K562 (cell line): ENCODE measurements around the gene RARA. TPM values are rescaled to one million over a fixed set of nuclear protein-coding genes. Genes with fewer than 3 reads are reported as not detected.

ENCODE experiments used
- ATAC-seq: fragments of 200-7000 bp; cut with Tn5 transposase; 3 replicates; pipeline ENCODE4 v1.9.1; 2020; ENCODE audit warnings: moderate library complexity
- BruUV-seq: library from RNA; stranded (reverse); fragments of 400-500 nt; replicated peaks from 2 replicates; lab custom pipeline; 2021; lab: Mats Ljungman, UMichigan
- CTCF ChIA-PET: fragments of 300-600 bp; formaldehyde crosslinking; extraction: SDS; loops from one replicate; lab custom pipeline; 2021; ENCODE audit warnings: low intra/inter-chr PET ratio; lab: Yijun Ruan, JAX
- POLR2A ChIA-PET: fragments of 300-600, 350-650 bp; sonication (Branson Sonifier 250); formaldehyde crosslinking; extraction: SDS; loops from one replicate; lab custom pipeline; 2021; ENCODE audit warnings: antibody characterized with exemption, inconsistent platforms; lab: Yijun Ruan, JAX
- DNase-seq, 4 experiments: peaks; one replicate each; pipeline versions ENCODE4 v3.0.0 to v3.0.0-alpha.2; 2011 to 2018; ENCODE audit warnings: low spot score in 3 of 4, mixed read lengths in 3 of 4; ENCODE audit errors: extremely low read depth in 1 of 4
- FAIRE-seq: peaks from 2 replicates; lab custom pipeline; 2011; peaks lifted over from hg19 to GRCh38; lab: Jason Lieb, UNC
- H2AFZ ChIP-seq: 2 replicates; pipeline ENCODE4 v1.6.0; 2011; ENCODE audit warnings: low read depth, low read length, control low read depth, inconsistent platforms
- H3K27ac ChIP-seq: fragments of 200-600 bp; 3 replicates; pipeline ENCODE4 v1.8.0; 2011; ENCODE audit warnings: low read depth, mild to moderate bottlenecking, control low read depth, inconsistent platforms, low read length, moderate library complexity, mixed read lengths; ENCODE audit errors: extremely low read depth
- H3K27me3 ChIP-seq, 2 experiments: fragments of 300-600 bp in 1 of 2; 2 replicates in 1 of 2; 3 replicates in 1 of 2; pipeline versions ENCODE4 v1.6.0 to v1.8.0; 2011; ENCODE audit warnings: inconsistent platforms in 2 of 2, low read length in 2 of 2, mild to moderate bottlenecking in 1 of 2, mixed read lengths in 1 of 2, moderate library complexity in 1 of 2; ENCODE audit not compliant: control insufficient read depth in 2 of 2, insufficient read depth in 2 of 2
- H3K36me3 ChIP-seq: fragments of 300-600 bp; 3 replicates; pipeline ENCODE4 v1.8.0; 2011; ENCODE audit warnings: mild to moderate bottlenecking, low read length, inconsistent platforms; ENCODE audit not compliant: control insufficient read depth, insufficient read depth
- H3K4me1 ChIP-seq, 2 experiments: fragments of 200-600 bp in 1 of 2; replicated peaks in 1 of 2; 2 replicates in 1 of 2; 3 replicates in 1 of 2; pipeline versions ENCODE4 v1.5.1 to v1.8.0; 2011; ENCODE audit warnings: inconsistent platforms in 2 of 2, low read length in 2 of 2, mild to moderate bottlenecking in 1 of 2, mixed read lengths in 1 of 2, moderate library complexity in 1 of 2; ENCODE audit not compliant: control insufficient read depth in 2 of 2, insufficient read depth in 2 of 2
- H3K4me2 ChIP-seq: 2 replicates; pipeline ENCODE4 v1.6.1; 2011; ENCODE audit warnings: low read length, control low read depth, inconsistent platforms, mixed read lengths; ENCODE audit not compliant: insufficient read depth
- H3K4me3 ChIP-seq: fragments of 200-600 bp; sonication (generic), shearing (Covaris generic); 2 replicates; pipeline ENCODE4 v1.5.1; 2016; ENCODE audit warnings: control low read depth, inconsistent platforms
- H3K79me2 ChIP-seq: fragments of 200-600 bp; 3 replicates; pipeline ENCODE4 v1.8.0; 2011; ENCODE audit warnings: low read length, inconsistent platforms; ENCODE audit not compliant: control insufficient read depth, insufficient read depth
- H3K9ac ChIP-seq, 2 experiments: 2 replicates each; pipeline versions ENCODE4 v1.6.0 to v1.6.1; 2011; ENCODE audit warnings: low read depth in 2 of 2, low read length in 2 of 2, control low read depth in 1 of 2, inconsistent platforms in 1 of 2, mild to moderate bottlenecking in 1 of 2, mixed read lengths in 1 of 2; ENCODE audit not compliant: insufficient read depth in 1 of 2
- H3K9me1 ChIP-seq: one replicate; pipeline ENCODE4 v1.6.0; 2011; ENCODE audit warnings: inconsistent platforms, mild to moderate bottlenecking, low read length, moderate library complexity; ENCODE audit not compliant: control insufficient read depth, insufficient read depth
- H3K9me3 ChIP-seq: replicated peaks from 2 replicates; pipeline ENCODE4 v1.5.1; 2011; ENCODE audit warnings: low read depth, low read length, inconsistent platforms; ENCODE audit not compliant: control insufficient read depth, insufficient read depth
- H4K20me1 ChIP-seq: replicated peaks from 2 replicates; pipeline ENCODE4 v1.6.1; 2011; ENCODE audit warnings: low read length, inconsistent platforms, mixed read lengths; ENCODE audit not compliant: control insufficient read depth, insufficient read depth
- CHD2 ChIP-seq: IDR thresholded peaks from 2 replicates; pipeline ENCODE4 v1.6.1; 2011; ENCODE audit warnings: low read depth, low read length
- E2F3 ChIP-seq: fragments of 250-450 bp; sonication (Bioruptor Pico); IDR thresholded peaks from 2 replicates; pipeline ENCODE4 v1.4.0; 2020; ENCODE audit warnings: mild to moderate bottlenecking
- FOXJ3 ChIP-seq: sonication (generic); formaldehyde crosslinking; IDR thresholded peaks from 2 replicates; pipeline ENCODE4 v1.4.0; 2020; ENCODE audit warnings: mild to moderate bottlenecking, missing genetic modification reagents
- POU5F1 ChIP-seq: fragments of 150-350 bp; IDR thresholded peaks from 2 replicates; pipeline ENCODE4 v1.6.1; 2014; ENCODE audit warnings: borderline replicate concordance, low read length, low read depth, mild to moderate bottlenecking; ENCODE audit not compliant: partially characterized antibody
- PRPF4 ChIP-seq: fragments of 200-400 bp; formaldehyde crosslinking; IDR thresholded peaks from one replicate; pipeline ENCODE4 v1.6.1; 2017; ENCODE audit warnings: low read length, low read depth, mild to moderate bottlenecking; ENCODE audit not compliant: insufficient read depth, poor library complexity, severe bottlenecking
- WGBS: fragments of 100-300 bp; shearing (Covaris generic); methylation state at CpG from one replicate; pipeline ENCODE4 v1.1.6; 2016; ENCODE audit warnings: low coverage, mixed read lengths; ENCODE audit not compliant: insufficient coverage; ENCODE audit errors: missing lambda C conversion rate; 5-methylcytosine and 5-hydroxymethylcytosine counted together
- in situ Hi-C: fragments of 300-500 bp; cut with MboI; formaldehyde crosslinking; loops from 4 replicates; pipeline ENCODE4 v1.15.0; 2018; ENCODE audit warnings: inconsistent platforms, mixed read lengths
- intact Hi-C: fragments of 100-400 bp; cut with micrococcal nuclease; formaldehyde crosslinking; loops from 2 replicates; pipeline ENCODE4 v1.14.2; 2022
- polyA plus RNA-seq, 8 experiments: library from polyadenylated mRNA; depleted of rRNA in 4 of 8; stranded (reverse) in 5 of 8; unstranded in 3 of 8; fragments of >200 nt; fragmentation: Nextera tagmentation in 2 of 8; fragmentation: Illumina TruSeq in 1 of 8; extraction: Ambion mirVana in 2 of 8; extraction: Trizol in 1 of 8; gene quantifications; 2 replicates each; pipeline versions ENCODE4 v1.2.1 to v1.2.3, GENCODE V29; 2011 to 2014; ENCODE audit warnings: inconsistent platforms in 1 of 8, missing spikeins in 1 of 8
- total RNA-seq, 7 experiments: library from RNA; depleted of rRNA in 6 of 7; stranded (reverse); fragments of >200 nt in 6 of 7; fragmentation: Illumina TruSeq in 2 of 7; extraction: Trizol in 2 of 7; gene quantifications; 2 replicates each; pipeline versions ENCODE4 v1.2.1 to v1.2.3, GENCODE V29; 2011 to 2021; ENCODE audit warnings: low replicate concordance in 1 of 7
- TF ChIP-seq, protein P1 (sequence below): fragments of 200-800 bp; sonication (Bioruptor generic); IDR thresholded peaks from 2 replicates; pipeline ENCODE4 v1.6.1; 2017; ENCODE audit warnings: missing genetic modification characterization, missing compliant biosample characterization

The RARA gene
- total and polyA plus RNA-seq, 9 of the 15 experiments (the other 6 are each of a cell fraction or from before 2014, with no cell fraction given) = 0.10 to 28.0 (median 7.9) TPM

DNA sequence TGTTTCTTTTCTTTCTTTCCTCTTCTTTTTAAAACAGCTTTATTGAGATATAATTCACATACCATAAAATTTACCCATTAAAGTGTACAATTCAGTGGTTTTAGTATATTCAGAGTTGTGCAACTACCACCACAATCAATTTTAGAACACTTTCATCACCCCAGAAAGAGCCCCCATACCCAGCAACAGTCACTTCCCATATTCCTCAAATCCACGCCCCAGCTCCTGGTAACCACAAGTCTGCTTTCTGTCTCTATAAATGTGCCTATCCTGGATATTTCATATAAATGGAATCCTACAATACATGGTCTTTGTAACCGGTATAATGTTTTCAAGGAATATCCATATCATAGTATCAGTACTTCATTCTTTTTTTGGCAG is 19.4 kb downstream of the RARA start:
- Histone ChIP-seq H3K4me3 (no peak overlapping the region), H3K79me2 (peaks cover 59% of the 10 kb centered on the region), H3K36me3 (peaks cover 24% of the 10 kb centered on the region; the same call in 1 of the 3 replicates), H3K9me1 (no peaks in the 10 kb centered on the region), H3K27me3 (no peaks in the 10 kb centered on the region), H2AFZ (no peak overlapping the region), H3K27ac (no peak overlapping the region), H3K9ac (no peak overlapping the region), H4K20me1 (peaks cover 7% of the 10 kb centered on the region), H3K4me1 (peaks cover 9 to 53% of the 10 kb centered on the region in 2 experiments), H3K4me2 (no peak overlapping the region), H3K9me3 (no peaks in the 10 kb centered on the region)
- CTCF ChIA-PET = no interaction called here
- DNase-seq = no peak
- 84% methylated on average over 2 of the region's 2 CpGs for WGBS
- ATAC-seq = no peak
- TF ChIP-seq POU5F1 = no peak
- no peak for TF ChIP-seq E2F3
- TF ChIP-seq PRPF4 = no peak
- TF ChIP-seq CHD2 = no peak
- no peak for TF ChIP-seq FOXJ3
- TF ChIP-seq, protein P1, sequence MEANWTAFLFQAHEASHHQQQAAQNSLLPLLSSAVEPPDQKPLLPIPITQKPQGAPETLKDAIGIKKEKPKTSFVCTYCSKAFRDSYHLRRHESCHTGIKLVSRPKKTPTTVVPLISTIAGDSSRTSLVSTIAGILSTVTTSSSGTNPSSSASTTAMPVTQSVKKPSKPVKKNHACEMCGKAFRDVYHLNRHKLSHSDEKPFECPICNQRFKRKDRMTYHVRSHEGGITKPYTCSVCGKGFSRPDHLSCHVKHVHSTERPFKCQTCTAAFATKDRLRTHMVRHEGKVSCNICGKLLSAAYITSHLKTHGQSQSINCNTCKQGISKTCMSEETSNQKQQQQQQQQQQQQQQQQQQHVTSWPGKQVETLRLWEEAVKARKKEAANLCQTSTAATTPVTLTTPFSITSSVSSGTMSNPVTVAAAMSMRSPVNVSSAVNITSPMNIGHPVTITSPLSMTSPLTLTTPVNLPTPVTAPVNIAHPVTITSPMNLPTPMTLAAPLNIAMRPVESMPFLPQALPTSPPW (CRISPR knock-in tag) = no peak
- no TSS peak for BruUV-seq
- in situ Hi-C loops = no loop called here
- FAIRE-seq = no peak
- POLR2A ChIA-PET = interaction anchor here (0.6 to 1.6 kb wide), 4 partner anchors 10 to 439 kb away, joined by 3 to 7 read pairs (median 4); no protein-coding TSS in a partner anchor
- intact Hi-C loops = no loop called here
